AG08395 (cell line): Measurements from ENCODE around the gene WIPF1.

Source experiments
- DNase-seq: peaks from one replicate; pipeline ENCODE4 v3.0.0; 2012; ENCODE audit warnings: mixed read lengths, low spot score

WIPF1 gene

GRCh38 chr2:174595116-174595809 lies 2.3 kb downstream of the WIPF1 start:
- no peak for DNase-seq

DNA sequence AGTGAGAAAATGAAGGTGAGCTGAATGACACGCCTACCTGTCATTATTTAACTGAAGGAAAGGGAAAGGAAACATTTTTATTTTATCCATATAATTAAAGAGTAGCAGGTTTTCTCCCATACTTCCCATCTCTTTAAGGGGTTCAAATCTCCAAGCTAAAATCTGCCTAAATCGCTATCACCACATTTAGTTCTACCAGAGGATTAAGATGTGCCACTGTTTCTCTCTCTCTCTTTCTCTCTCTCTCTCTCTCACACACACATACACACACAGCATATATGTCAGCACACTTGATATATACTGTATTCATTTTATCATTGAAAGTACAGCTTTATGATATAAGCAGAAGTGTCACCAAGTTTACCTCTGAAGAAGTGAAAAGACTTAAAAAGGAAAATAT lies 3.1 kb downstream of the WIPF1 start:
- no peak for DNase-seq

DNA sequence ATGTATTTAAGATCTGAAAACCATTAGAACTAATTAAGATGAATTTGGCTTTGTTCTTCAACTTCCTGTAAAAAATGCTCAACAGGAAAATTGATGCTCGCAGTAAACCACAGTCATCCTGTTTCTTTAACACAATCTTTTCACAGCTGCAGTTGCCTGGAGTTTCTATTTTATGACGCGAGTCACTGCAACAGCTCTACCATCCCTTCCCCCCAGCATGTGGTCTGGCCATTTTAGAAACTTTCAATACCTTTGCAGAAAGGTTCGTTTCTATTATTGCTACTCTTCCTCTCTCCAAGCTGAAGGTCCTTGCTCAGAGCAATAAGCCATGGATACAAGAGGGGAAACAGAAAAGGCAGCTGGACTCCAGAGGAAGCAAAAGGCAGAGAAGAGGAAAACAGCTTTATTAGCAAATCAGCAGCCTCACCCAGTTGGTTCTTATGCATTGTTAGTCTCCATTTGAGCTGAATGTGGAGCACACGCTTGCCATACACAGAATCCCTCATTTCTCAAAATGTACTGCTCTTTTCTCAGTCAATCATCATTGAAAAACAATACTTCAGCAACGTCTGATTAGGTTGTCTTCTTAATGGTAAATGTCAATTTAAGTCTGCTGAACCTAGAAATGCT lies 3.9 kb downstream of the WIPF1 start:
- DNase-seq: peak; percentile 62

DNA sequence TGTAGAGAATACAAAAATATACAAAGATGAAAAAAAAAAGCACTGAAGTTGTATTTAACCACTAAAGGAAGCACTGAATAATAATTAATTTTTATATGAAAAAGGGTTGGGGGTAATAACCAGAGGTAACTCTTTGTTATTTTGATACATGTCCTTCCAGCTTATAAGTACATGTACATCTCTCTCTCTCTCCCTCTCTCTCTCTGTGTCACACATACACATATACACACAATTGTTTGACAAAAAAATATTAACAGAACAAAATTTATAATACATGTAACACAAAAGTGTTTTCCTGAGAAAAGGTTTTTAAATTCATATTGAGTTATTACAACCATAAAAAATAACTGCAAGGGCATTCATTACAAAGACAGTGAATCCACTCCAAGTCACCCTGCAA lies 4.6 kb downstream of the WIPF1 start:
- DNase-seq: no peak

GRCh38 chr2:174591740-174592139 lies 5.9 kb downstream of the WIPF1 start:
- DNase-seq: no peak

- no peak for DNase-seq
These were observed 6.5 kb downstream of the WIPF1 start for GRCh38 chr2:174590928-174591648.

- DNase-seq: no peak
These were observed 7.3 kb downstream of the WIPF1 start for GRCh38 chr2:174590346-174590745.

GRCh38 chr2:174589334-174589733 lies 8.3 kb downstream of the WIPF1 start:
- no peak for DNase-seq

DNA sequence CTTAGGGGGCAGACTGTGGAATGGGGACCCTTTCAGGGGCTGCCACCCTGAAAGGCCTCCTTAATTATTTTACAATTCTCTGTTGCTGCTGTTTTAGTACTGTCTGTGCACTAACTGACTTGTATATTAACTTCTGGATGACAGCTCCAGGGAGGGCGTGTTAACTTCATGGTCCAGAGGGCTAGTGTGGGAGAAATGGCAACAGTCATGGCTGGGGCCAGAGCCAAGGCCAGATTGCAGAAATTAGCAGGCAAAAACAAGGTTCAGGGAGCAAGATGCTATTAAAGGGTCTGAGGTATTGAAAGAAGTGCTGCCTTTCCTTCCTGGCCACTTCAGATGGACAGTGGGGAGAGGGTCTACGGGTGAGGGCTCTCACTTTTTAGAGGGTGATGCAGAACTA lies 9.1 kb downstream of the WIPF1 start:
- peak; percentile 28 for DNase-seq

DNA sequence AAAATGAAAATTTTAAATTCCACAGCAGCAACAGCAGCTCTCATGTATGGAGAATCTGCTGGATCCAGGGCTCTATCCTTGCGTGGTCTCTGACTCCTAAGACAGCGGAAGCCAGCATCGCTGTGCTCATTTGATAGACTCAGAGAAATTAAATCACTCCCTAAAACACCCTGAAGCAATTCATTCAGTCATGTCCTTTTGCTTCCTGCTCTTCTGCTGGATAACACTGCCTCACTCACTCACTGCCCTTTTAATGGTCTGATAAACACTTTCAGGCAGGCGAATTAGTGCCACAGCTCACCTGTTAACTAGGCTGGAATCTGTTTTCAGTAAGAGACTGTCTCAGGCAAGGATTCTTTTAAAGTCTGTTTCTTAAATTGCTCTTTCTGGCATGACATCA lies 10.0 kb downstream of the WIPF1 start:
- peak; percentile 26 for DNase-seq

DNA sequence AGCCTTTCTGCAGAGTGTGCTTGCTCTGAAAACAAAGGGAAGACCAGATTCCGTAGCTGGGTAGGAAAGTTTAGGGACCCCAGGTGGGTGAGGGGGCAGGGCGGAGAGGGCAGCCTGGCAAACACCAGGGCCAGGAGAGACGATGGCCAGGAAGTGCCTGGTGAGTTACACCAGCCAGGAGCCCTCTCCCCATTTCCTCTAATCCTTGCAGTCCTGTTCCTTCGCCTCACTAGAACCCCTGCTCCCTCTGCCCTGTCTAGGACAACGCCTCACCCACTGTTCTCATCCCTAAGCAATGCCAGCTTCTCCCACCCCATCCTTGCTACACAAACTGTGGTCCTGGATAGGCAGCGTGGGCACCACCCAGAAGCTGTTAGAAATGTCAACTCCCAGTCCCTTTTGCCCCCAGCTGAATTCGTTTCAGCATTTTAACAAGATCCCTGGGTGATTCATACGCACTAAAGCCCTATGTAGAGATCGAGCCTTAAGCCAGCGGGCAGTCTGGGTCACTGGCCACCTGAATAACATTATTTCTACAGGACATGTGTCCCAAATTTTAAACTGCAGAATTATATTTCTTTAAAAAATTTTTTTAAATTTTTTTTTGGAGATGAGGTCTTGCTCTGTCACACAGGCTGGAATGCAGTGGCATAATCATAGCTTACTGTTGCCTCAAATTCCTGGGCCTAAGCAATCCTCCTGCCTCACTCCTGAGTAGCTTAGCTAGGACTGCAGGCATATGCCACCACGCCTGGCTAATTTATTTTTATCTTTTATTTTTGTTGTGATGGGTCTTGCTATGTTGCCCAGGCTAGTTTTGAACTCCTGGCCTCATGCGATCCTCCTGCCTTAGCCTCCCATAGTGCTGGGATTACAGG lies 10.9 kb downstream of the WIPF1 start:
- no peak for DNase-seq

DNA sequence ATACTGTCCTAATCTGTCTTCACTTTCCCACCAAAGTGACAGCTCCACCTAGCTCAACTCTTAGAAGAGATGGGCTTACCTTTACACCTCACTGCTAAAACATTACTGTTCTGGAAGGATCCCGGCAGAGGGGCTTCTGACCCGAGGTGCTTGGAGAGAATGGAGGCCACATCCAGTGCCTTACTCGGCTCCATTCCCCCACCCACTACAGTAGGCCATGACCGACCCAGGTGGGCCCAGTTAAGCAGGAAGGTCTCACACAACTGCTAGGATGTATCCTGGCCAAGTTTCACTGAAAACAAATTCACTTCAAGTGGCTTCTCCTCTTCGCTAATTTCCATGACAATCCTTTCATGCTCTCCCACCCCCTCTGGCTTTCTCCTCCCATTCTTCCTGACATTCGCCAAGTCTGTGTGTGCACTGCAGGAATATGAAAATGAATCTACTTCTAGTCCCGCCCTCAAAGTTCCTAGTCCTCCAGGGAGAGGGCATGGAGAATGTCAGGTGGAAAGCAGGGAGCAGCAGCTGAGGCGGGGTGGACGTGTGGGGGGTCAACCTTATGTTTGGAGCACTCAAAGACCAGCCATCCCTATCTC lies 11.8 kb downstream of the WIPF1 start:
- DNase-seq: no peak

GRCh38 chr2:174585146-174585545 lies 12.5 kb downstream of the WIPF1 start:
- no peak for DNase-seq

GRCh38 chr2:174581491-174581890 lies 16.1 kb downstream of the WIPF1 start:
- no peak for DNase-seq

DNA sequence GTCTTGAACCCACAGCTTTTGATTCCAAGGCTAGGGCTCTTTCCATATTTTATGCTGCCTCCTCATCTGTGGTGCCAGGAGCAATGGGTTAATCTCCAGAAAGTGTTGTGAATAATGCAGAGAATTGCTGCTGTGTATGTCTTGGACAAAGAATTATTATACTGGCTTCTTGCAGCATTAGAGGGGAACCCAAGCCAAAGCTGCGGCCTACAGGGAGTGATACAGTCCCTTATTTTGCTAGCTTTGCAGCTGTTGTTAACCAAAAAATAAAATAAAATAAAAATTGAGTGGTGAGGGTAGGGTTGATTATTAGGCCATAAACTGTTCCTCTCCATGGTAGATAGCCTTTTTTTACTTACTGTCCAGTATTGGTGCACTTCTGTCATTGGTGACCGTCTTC lies 16.7 kb downstream of the WIPF1 start:
- DNase-seq: no peak

GRCh38 chr2:174577967-174578589 lies 19.5 kb downstream of the WIPF1 start:
- peak; percentile 56 for DNase-seq

DNA sequence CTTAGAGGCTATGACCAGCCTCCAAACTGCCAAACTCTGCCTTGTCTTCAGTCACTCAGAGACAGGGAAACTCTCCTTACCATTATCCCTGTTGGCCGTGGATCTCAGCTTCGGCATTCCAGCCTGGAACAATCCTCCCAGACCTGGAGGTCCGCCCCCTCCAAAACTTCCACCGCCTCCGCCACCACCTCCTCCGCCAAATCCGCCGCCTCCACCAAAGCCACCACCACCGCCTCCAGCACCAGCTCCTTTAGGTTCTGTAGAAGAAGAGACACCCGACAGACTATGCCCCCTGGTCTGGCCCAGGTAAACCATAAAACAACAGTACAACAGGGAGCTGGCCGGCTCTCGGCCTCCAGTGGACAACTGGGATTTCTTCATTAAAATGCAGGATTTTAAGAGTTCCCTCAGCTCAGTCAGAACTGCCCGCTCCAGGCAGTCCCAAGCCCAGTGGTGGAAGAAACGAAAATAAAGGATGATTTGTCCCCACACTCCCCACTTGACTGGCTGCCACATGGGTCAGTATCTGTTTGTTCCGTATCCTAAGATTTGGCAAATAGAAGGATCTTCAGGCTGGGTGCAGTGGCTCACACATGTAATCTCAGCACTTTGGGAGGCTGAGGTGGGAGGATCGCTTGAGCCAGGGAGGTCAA lies 22.4 kb downstream of the WIPF1 start:
- DNase-seq: no peak

- no peak for DNase-seq
These were observed 22.9 kb downstream of the WIPF1 start for GRCh38 chr2:174574657-174575056.

DNA sequence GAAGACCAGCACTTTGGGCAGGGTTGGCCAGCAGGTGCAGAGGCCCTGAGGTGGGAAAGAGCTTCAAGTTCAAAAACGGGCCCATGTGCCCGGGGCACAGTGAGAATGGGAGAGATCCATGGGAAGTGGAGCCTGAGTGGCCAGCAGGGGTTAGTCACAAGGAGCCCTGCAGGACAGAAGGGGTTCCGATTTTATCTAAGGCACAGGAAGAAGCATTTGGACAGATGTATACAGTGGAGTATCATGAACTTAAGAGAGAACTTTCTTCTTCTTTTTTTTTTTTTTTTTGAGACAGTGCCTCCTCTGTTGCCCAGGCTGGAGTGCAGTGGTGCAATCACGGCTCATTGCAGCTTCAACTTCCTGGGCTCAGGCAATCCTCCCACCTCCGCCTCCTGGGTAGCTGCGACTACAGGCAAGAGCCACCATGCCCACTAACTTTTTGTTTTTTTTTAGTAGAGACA lies 24.0 kb downstream of the WIPF1 start:
- DNase-seq: no peak

DNA sequence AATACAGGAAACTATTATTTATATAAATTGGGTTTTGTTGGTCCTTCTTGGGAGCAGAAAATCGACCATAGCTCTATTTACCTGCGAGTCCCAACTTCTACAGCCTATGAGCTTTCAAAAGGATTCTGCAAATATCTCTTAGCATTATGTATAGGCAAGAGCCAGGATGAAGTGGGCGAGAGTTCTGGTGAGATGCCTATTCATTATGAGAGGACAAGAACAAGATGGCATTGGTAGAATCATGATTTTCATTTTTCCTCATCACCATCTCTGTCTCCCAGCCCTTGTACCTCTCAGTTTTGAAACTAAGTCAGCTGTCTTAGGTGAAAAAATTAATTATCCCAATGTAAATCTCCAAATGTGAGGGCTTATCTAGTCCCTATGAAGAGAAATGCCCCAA lies 25.0 kb downstream of the WIPF1 start:
- no peak for DNase-seq
